HG02884 (cell line): Measurements from ENCODE around the gene TTC12.
A peak's percentile ranks its signal among the peaks of the same experiment; 100 is the strongest.

Experiments
- ATAC-seq: cut with Tn5 transposase; IDR thresholded peaks from one replicate; pipeline ENCODE4 v1.9.1; 2021; ENCODE audit warnings: mild to moderate bottlenecking, moderate library complexity; ENCODE audit not compliant: unreplicated experiment

TTC12 gene

GRCh38 chr11:113319085-113319484 lies 4.7 kb downstream of the TTC12 start:
- ATAC-seq, result no peak

- no peak for ATAC-seq
Observed at GRCh38 chr11:113322158-113322557, 7.8 kb downstream of the TTC12 start.

- no peak for ATAC-seq
Observed at GRCh38 chr11:113324250-113324649, 9.9 kb downstream of the TTC12 start.

- ATAC-seq, result no peak
Observed at GRCh38 chr11:113329725-113330124, 15.3 kb downstream of the TTC12 start.

- ATAC-seq, result no peak
Observed at GRCh38 chr11:113331441-113331840, 17.1 kb downstream of the TTC12 start.

- no peak for ATAC-seq
Observed at GRCh38 chr11:113332023-113332422, 17.6 kb downstream of the TTC12 start.

- ATAC-seq, result no peak
Observed at GRCh38 chr11:113332638-113333329, 18.4 kb downstream of the TTC12 start.

GRCh38 chr11:113334183-113334582 lies 19.8 kb downstream of the TTC12 start:
- ATAC-seq, result peak; percentile 52

GRCh38 chr11:113338730-113339129 lies 24.3 kb downstream of the TTC12 start:
- no peak for ATAC-seq

- ATAC-seq, result no peak
Observed at GRCh38 chr11:113339929-113340589, 25.7 kb downstream of the TTC12 start.

GRCh38 chr11:113341388-113342165 lies 27.2 kb downstream of the TTC12 start:
- no peak for ATAC-seq

GRCh38 chr11:113345978-113346377 lies 31.6 kb downstream of the TTC12 start:
- ATAC-seq, result no peak

GRCh38 chr11:113349528-113349927 lies 35.1 kb downstream of the TTC12 start:
- no peak for ATAC-seq

GRCh38 chr11:113350336-113351067 lies 36.1 kb downstream of the TTC12 start:
- no peak for ATAC-seq

GRCh38 chr11:113351068-113351450 lies 36.7 kb downstream of the TTC12 start:
- no peak for ATAC-seq

- ATAC-seq, result no peak
Observed at GRCh38 chr11:113351480-113351879, 37.1 kb downstream of the TTC12 start.

GRCh38 chr11:113356203-113356602 lies 41.8 kb downstream of the TTC12 start:
- ATAC-seq, result no peak

- ATAC-seq, result no peak
Observed at GRCh38 chr11:113363406-113363805, 49.0 kb downstream of the TTC12 start.

GRCh38 chr11:113363996-113364641 lies 49.7 kb downstream of the TTC12 start:
- ATAC-seq, result no peak

- no peak for ATAC-seq
Observed at GRCh38 chr11:113365895-113366294, 51.5 kb downstream of the TTC12 start.

GRCh38 chr11:113369411-113369810 lies 55.0 kb downstream of the TTC12 start:
- ATAC-seq, result no peak
